ENCODE data around the gene FRMD5.
A peak's percentile ranks its signal among the peaks of the same experiment; 100 is the strongest.

FRMD5 gene

DNA sequence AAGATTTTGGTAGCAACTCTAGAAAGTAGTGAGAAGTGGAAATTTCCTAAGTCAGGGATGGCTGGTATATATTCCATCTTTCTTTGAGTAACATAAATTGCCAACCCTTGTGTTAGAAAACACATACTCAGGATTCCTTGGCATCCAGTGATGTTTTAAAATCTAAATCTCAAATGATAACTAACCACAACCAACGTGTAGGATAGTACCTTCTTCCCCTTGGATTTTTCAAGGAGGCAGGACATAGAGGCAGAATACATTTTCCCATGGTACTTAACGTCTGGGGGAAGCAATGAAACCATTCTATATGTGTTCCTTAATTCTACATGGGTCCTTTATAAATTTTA, 274.8 kb downstream of the FRMD5 start:
- no peak for DNase-seq

DNA sequence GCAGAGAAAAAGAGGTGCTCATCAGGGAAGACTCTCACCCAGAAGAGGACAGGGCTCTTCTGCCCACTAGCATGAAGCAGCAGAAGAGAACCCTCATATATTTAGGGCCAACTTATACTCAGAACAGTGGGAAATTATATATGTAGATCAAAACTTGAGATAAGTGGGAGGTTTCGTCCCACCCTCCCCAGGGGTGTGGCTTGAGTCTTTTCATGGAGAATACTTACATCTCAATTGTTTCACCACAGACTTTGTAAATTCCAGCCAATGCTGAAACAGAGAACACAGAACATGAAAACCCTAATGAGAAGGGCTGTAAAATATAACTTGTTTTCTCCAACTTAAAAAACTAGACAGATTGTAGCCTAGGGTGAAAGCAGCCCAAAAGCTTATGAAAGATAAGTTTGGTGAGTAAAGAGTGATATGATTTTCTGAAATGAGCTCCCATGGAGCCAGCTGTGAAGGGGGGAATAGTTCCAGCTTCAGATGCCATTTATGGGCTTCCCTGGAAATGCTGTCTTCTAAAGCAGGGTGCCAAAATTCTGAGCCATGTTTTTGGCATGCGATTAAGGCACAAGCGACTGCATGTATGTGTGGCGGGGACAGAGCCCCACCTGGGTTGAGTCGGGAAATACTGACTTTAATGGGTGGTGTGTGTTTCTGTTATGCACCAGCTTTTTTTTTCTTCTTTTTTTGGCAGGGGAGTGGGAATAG, 275.4 kb downstream of the FRMD5 start:
- DNase-seq: no peak

DNA sequence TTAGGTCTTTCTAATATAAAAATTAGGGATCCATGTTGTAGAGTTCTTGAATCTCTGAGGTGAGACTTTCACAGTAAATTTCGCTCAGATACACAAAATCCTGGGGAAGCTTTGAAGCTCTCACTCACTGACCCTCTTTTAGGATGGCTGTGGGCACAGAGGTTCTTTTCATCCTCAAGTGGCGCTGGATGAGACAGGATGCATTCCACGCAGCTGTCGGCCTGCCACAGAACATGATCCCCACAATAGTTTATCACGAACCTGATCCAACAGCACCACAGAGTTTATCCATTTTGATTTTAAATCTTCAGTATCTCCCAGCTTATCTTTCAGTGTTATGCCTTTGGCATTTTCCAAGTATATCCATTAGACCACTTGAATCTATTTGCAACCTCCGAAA, 276.4 kb downstream of the FRMD5 start:
- DNase-seq: no peak

DNA sequence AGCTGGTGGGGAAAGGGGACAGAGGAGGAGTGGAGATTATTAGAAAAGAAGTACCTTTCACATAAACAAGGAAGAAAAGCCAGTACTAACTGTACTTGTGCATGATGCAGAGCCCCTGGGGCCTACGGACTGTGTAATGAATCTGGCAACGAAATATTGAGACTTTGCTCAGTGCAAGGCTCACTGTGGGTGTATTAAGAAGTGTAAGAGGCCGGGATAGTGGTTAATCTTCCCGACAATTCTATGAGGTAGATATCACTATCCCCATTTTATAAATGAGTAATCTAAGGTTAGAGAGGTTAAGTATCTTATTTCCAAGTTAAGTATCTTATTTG, 278.8 kb downstream of the FRMD5 start:
- no peak for DNase-seq

DNA sequence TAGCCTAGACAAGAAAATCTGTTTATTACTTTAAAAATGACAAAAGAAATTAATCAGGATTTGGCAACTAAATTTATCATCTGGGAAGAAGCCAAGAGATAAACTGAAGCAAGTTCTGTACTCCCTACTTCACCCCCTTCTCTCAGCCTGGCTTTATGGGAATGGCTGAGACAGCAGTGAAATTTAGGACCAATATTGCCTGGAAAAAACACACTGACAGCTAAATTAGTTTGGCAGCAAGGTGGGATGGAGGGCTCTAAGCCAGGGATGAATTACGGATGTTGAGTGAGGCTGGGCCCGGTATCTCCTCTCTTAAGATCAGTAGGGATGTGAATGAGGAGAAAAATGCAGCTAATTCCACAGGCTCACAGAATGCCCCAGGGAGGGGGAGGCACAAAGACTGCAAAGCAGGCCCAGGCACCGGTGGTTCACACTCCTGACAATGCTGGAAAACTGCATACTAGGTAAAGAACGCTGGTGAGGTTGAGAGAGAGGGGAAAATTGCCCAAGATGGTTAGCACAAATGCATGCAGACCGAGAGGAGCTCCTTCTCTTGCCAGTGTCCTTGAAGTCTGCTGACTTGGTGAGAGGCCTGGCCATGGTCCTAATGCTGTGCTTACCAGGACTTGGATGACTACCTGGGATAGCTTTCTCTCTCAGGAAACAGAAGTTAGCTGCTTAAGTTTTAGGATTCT, 279.3 kb downstream of the FRMD5 start:
- no peak for DNase-seq

DNA sequence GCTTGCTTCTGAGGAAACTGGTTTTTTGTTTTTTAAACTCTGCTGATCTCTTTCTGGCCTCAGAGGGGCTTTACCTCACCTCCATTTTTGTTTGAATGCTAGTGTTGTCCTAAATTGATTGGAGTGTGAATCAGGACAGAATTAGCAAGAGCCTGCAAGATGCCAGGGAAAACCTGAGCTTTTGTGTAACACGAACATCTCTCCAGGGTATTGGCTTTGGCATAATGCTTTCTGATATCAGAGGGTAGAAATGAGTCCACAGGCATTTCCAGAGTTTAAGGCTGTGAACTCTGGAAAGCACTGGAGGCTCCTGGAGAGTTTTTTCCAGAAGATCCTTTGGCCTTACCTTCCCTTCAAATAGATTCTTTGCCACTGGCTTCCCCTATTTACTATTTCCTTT, 281.1 kb downstream of the FRMD5 start:
- no peak for DNase-seq

DNA sequence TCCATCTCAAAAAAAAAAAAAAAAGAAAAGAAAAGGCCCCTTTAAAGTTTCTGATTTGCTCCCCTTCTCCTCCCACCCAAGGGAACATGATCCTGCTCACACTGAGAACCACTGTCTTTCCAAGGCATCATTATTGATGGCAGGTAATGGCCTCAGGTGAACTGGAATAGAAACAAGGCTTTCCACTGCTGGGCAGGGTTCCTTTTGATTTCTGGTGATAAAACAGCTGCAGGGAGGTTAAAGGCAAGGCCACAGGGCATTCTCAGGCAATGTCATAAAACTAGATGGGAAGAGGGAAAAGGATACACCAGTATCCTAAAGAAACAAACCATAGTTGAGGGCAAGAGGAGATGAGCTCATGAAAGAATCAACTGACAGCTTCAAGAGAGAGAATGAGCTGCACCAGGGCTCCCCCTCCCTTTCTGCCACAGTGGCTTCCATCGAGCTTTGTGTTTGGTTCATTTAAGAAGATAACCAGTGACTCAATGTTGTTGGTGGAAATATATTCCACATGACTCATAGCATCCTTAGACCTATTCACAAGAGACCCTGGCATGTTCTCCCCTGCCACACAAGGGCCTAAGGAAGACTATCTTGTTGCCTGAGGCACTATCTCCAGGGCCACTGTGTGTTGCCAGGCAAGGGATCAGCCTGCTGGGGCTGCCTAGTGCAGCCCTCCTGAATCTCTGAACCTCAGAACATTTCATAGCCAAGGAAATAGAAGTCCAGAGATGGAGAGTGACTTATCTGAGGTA, 281.9 kb downstream of the FRMD5 start:
- DNase-seq: no peak

DNA sequence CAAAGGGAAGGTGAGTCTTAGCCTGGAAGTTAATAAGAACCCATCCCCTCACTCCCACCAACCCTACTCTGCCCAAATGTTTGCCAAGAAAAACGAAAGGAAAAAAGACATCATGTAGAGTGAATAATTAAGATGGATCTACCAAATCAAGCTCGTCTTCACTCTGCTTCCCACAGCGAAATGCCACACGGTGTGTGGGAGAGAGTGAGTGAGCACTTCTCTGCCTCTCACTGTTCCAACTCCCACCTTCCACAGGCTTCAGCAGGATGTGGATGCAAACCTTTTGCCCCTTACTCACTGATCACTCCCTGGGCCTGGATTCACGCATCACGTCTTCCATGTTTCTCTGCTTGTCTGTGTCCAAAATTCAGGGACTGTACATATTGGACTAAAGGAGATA, 282.9 kb downstream of the FRMD5 start:
- DNase-seq: no peak

DNA sequence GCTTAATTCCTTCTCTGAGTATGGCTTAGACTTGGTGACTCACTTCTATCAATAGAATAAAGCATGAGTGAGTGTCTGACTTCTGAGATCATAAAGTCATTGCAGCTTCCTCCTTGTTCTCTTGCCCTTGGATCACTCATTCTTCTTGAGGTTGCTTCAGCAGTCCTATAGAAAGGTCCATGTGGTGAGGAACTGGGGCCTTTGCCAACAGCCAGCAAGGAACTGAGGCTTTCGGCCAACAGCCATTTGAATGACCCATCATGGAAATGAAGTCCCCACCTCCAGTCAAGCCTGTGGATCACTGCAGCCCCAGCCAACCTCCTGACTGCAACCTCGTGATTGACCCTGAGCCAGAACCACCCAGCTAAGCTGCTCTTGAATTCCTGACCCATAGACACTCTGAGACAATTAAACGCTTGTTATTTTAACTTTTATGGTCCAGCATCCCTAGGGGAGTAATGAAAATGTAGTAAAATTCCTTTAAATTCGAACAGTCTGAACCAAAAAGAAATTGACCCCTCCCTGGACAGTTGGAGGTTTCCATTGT, 283.8 kb downstream of the FRMD5 start:
- DNase-seq: no peak

DNA sequence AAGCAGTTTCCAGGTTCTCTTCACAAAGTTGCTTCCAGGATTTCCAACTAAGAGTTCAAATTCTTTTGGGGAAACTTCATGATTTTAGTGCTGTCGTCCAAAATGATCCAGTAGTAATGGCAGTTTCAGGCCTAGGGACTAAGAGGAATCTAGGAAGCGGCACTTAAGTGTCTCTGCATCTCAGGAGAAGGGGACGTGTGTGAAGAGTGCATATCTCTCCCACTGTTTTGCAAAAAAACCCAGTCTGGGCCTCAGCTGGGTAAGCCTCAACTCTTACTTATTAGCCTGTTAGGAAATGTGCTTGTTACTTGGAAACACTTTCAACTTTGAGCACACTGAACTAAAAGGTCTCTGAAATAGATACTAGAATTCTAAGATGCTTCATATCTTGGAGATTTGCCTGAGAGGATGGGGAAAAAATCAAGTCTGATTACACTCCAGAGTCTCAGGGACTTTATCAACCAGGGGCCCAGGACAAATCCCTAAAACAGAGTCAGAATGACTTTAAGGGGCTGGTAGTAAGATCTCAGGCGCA, 286.5 kb downstream of the FRMD5 start:
- DNase-seq: no peak

DNA sequence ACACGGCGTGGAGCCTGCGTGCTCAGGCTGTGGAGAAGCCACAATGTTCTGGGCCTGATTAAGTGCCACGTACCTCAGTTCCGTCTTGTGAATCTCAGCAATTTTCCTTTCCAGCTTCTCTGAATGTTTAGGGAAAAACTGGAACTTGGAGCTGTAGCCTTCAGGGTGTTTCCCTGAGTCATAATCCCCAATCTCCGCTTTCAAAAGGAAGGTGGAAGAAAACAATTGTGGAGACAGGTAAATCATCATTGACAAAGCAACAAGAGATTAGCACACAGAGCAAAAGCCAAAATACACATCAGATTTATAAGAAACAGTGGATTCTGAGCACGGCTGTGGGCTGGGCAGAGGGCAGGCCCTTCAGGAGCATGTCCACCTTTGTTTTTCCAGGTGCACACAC, 289.3 kb downstream of the FRMD5 start:
- no peak for DNase-seq

DNA sequence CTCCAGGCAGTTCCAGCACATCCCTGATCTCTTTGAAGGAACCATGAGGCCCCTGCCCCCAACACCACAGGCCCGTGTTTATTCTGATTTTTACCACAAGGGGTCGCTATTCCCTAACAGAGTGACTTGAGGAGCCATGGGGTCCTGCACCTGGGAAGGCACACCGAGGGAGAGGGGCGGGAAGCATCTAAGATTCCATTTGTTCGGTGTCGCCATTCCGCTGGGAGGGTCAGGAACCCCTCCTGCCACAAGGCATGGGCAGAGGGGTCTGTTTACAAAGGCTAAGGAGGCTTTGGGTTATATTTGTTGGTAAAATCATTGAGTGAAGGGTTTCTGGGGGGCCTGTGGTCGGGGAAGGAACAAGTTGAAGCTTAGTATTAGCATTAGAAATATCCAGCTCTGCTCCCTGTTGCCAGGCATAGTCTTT, 291.2 kb downstream of the FRMD5 start:
- DNase-seq: peak; percentile 66

DNA sequence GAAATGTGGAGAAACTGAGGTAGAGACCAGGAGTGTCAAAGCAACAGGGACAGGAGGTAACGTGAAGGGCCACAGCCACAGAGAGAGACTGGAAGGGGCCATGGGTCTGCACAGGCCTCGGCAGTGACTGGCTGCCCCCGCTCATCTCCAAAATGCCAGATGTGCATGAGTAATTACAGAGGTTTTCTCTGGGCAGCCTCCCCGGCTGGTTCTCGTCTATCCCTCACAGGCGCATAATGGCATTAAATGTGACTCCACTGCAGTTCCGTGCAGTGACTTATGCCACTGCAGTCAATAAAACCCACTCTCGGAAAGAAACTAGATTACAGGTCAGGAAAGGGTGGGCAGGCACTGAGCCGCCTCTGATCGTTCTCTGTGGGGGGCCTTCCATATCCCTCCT, 293.6 kb downstream of the FRMD5 start:
- DNase-seq: no peak

DNA sequence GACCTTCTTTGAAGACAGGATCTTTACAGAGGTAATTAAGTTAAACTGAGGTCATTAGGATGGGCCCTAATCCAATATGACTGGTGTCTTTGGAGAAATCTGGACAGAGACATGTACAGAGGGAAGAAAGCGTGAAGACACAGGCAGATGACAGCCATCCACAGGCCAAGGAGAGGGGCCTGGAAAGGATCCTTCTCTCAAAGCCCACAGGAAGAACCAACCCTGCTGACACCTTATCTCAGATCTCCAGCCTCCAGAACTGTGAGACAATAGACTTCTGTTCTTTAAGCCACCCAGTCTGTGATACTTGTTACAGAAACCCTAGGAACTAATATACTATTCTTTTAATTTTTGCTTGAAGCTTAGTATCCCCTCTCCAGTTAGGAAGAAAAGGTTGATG, 294.1 kb downstream of the FRMD5 start:
- no peak for DNase-seq

DNA sequence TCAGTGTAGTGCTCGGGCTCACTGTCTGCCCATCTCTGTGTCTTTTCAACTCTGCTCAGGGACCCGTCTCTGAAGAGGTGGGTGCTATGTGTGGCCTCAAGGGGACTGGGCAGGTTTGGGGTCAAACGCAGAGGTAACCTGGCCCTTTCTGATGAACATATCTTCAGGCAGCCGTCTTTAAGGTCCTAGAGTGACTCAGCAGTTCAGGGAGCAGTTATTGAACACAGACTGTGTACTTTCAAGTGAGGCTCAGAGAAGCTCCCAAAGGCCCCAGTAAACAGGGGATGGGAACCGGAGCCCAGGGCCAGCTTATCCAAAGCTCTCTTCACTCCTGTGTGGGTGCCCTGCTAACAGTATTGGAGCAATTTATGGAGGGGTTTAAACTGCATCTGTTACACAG, 295.1 kb downstream of the FRMD5 start:
- no peak for DNase-seq

DNA sequence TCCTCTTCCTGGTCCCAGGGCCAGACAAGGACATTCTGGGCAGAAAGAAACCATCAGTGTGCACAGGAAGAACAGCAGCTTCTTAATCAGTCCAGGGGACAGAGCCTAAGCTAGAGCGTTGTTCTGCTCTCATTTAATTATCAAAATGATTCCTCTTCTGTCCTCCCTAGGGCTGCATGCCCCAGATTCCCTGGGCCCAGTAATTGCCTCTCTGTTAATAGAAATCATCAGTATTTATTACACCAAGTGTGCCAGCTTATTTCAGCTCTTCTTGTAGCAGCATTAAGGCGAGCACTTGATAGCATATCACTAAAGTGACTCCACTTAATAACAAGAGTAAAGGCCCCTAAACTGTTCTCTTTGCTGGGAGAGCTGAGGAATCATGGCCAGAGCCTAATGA, 296.2 kb downstream of the FRMD5 start:
- no peak for DNase-seq

DNA sequence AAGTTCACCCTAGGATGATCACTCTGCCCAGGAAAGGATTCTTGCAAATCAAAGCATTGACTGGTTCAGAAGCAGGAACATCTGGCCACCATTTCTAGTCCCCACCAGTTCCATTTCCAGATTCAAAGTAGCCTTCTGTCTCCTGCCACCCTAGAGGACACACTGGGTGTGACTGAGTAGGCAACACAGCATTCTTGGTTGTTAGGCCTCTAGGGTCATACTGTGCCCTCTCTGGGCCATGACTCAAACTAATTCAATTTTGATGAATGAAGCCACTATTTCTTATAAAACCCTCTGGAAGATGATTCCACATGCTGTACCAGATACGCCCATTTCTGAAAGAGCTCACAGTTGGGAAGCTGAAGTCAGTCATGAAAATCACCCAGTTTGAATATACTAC, 298.5 kb downstream of the FRMD5 start:
- no peak for DNase-seq

DNA sequence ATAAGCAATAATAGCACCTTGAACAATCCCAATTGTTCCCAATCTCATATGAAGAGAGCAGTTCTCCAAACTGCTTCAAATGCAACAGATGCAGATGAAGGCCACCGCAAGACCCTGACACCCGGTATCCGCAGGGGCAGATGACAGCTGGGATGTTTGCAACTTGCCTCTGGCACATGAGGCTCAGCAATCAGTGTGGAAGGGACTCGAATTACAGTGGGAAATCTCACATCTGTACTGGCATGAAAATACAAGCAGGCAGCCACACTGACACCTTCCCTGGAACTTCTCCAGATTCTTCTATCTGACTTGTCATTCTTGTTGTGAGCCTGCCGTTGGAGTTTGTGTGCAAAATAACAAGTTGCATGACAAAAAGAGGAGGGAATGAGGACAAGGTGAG, 299.5 kb downstream of the FRMD5 start:
- no peak for DNase-seq

DNA sequence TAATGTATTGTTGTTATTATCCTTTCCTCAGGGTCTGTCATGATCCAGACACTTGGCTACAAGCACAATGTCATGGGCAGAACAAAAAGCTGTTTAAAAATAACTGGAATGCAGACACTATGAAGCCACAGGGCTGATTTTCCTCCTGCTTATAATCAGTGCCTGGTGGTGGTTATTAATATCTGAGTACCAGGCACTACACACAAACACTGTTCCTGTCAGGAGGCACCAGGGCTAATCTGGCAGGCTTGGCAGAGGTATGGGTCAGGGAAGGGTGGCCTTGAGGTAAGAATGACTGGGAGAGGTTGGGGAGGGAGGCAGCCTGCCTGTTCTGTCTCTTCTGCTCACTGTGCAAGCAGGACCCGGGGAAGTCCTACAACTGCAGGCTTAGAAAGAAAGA, 301.1 kb downstream of the FRMD5 start:
- DNase-seq: no peak

DNA sequence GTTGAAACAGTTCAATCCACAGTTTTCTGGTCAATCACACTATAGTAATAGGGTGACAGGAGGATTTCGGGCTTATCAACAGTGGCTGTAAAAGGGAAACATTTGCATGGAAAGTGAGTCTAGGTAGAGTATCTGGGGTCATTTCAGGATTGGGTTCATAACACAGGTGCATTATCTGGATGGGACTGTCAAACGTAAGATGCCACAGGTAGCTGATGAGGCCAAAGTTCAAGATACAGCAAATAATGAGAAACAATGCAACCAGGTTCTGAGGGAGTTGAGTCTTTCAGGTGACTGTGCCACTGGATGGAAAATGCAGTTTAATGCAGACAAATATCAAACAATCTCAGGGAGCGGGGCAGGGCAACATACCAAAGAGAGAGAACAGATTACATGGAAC, 306.0 kb downstream of the FRMD5 start:
- DNase-seq: no peak

DNA sequence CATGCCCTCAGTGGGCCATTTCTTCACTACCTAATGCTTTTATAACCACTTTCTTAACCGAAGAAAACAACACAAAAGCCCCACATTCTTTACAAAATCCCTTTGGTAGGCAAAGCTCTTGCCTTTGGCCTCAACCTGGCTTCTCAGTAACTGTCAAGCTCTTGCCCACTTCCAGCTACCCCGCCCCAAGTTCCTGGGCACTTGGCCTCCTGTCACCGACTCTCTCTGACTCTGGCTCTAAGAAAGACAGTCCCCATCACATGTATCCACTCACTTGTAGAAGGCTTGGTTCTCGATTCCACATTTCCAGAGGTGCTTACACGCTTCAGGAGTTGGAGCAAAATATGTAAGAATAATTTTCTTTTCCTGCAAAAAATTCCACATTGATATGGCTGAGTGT, 307.2 kb downstream of the FRMD5 start:
- no peak for DNase-seq

DNA sequence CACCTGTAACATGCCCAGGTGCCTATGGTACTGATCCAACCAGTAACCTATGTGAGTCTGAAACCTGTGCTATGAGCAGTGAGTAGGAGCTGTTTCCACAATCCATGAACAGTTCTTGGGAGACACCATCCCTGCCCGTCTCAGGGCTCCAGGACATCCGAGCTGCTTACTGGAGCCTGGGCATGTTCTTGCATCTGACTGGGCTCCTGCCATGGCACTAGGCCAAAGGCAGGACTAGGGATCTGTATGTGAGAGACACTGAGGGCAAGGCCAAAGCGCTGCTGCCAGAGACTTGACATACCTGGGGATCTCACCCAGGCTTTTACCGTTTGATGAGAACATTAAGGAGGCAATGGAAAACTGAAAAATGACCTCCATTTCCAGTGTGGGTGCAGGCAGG, 308.5 kb downstream of the FRMD5 start:
- DNase-seq: no peak

DNA sequence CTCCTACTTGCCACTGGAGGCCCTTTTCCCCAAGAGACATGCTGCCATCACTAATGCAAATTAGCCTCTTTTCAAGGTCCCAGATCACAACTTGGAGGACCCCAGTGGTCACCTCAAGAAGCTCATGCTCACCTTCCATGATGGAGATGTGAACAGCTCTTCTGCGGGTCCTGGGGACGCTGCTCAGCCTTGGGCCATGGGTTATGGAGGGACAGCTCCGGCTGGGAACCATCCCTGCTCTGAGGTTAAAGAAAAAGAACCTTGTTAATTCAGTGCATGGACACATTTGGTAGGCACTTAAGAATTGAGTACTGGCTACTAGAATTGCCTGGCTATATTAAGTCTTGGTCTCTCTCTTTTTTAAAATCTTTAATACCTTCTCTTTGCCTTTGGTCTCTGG, 311.5 kb downstream of the FRMD5 start:
- DNase-seq: no peak

DNA sequence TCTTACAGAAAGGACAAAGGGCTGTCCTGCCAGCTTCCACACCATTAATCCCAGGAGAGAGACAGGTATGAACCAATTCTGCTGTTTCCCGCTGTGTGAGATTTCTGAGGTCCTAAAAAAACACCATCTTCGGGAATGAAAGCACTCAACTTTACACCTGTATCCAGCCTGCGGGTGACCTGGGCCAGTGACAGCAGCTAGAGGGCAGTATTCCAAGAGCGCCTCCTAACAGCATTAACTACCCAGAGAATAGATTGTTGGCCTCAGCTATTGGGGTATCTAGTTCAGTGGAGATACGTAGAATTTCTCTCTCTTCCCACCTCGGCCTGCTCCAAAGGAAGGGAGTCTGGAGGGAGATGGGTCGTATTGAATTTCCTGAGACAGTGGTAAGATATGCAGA, 313.1 kb downstream of the FRMD5 start:
- DNase-seq: no peak

Measured in stimulated activated CD4-positive, alpha-beta T cell treated with anti-CD3 and anti-CD28 coated beads, Interleukin-4, amount 100 ng/mL, for 24 hours (primary cell).